ENCODE measurements around the gene KLHL34.

GRCh38 chrX:21700275-21700674 is 42.1 kb upstream of the KLHL34 start:
- TF ChIP-seq FOXM1 (IDR thresholded peaks at IDR 0.05; ENCODE audit: borderline replicate concordance) (no peak), TARDBP (IDR thresholded peaks at IDR 0.05) (no peak), ZNF384 (IDR thresholded peaks at IDR 0.05) (no peak), L3MBTL2 (conservative IDR thresholded peaks at IDR 0.05) (no peak), NFRKB (IDR thresholded peaks at IDR 0.05) (no peak), ARNT (IDR thresholded peaks at IDR 0.05) (no peak), ELF4 (IDR thresholded peaks at IDR 0.05) (no peak), BHLHE40 (IDR thresholded peaks at IDR 0.05; ENCODE audit: borderline replicate concordance) (no peak), HDGF (IDR thresholded peaks at IDR 0.05; ENCODE audit: borderline replicate concordance) (no peak), LEF1 (IDR thresholded peaks at IDR 0.05; ENCODE audit: borderline replicate concordance) (no peak), SUZ12 (IDR thresholded peaks at IDR 0.05) (no peak), FOXA1 (IDR thresholded peaks at IDR 0.05) (no peak), CTBP1 (IDR thresholded peaks at IDR 0.05; ENCODE audit: borderline replicate concordance) (no peak), SP1 (IDR thresholded peaks at IDR 0.05) (no peak)
